HG03457 (cell line): ENCODE results near the gene LNPK.
"Not testable (repeated sequence)": the region's sequence is repeated elsewhere in the genome, so short reads cannot be mapped to it uniquely, and the experiment has no call there.

Experiments
- ATAC-seq: cut with Tn5 transposase; IDR thresholded peaks from one replicate; pipeline ENCODE4 v1.9.1; 2021; ENCODE audit warnings: moderate number of reproducible peaks; ENCODE audit not compliant: unreplicated experiment

Gene LNPK

GRCh38 chr2:176001916-176002687, at the start of gene LNPK:
LNPK (minus strand) TSS chr2:176002267; CDS start chr2:175995584, 6,683 bp downstream.
- peak; percentile 92 for ATAC-seq

- no peak for ATAC-seq
Observed at GRCh38 chr2:176039375-176039774, 37.3 kb upstream of the LNPK start.

- ATAC-seq: no peak
Observed at GRCh38 chr2:176038694-176039093, 36.6 kb upstream of the LNPK start.

GRCh38 chr2:176035013-176035691, 33.1 kb upstream of the LNPK start:
- no peak for ATAC-seq

GRCh38 chr2:176027806-176028205, 25.7 kb upstream of the LNPK start:
- ATAC-seq: no peak

- ATAC-seq: no peak
Observed at GRCh38 chr2:176025932-176026331, 23.9 kb upstream of the LNPK start.

- no peak for ATAC-seq
Observed at GRCh38 chr2:176024083-176024482, 22.0 kb upstream of the LNPK start.

- no peak for ATAC-seq
Observed at GRCh38 chr2:176022048-176022447, 20.0 kb upstream of the LNPK start.

GRCh38 chr2:176020400-176020799, 18.3 kb upstream of the LNPK start:
- no peak for ATAC-seq

- no peak for ATAC-seq
Observed at GRCh38 chr2:176018708-176019107, 16.6 kb upstream of the LNPK start.

- ATAC-seq: no peak
Observed at GRCh38 chr2:176009445-176009844, 7.4 kb upstream of the LNPK start.

GRCh38 chr2:176004934-176005333, 2.9 kb upstream of the LNPK start:
- ATAC-seq: no peak

GRCh38 chr2:176003958-176004357, 1.9 kb upstream of the LNPK start:
- ATAC-seq: no peak

GRCh38 chr2:176002688-176003210, 682 bp upstream of the LNPK start:
- ATAC-seq: peak; percentile 6

GRCh38 chr2:176001281-176001915, 669 bp downstream of the LNPK start:
- peak; percentile 43 for ATAC-seq

- no peak for ATAC-seq
Observed at GRCh38 chr2:175999283-175999819, 2.7 kb downstream of the LNPK start.

- no peak for ATAC-seq
Observed at GRCh38 chr2:175990099-175990498, 12.0 kb downstream of the LNPK start.

GRCh38 chr2:175987126-175987525, 14.9 kb downstream of the LNPK start:
- not testable (repeated sequence) for ATAC-seq

- no peak for ATAC-seq
Observed at GRCh38 chr2:175984846-175985245, 17.2 kb downstream of the LNPK start.

GRCh38 chr2:175981551-175981950, 20.5 kb downstream of the LNPK start:
- no peak for ATAC-seq

GRCh38 chr2:175976391-175977157, 25.5 kb downstream of the LNPK start:
- no peak for ATAC-seq
